NCI-H1105 (cell line): ENCODE measurements around the gene ZNF283.
"Not testable (repeated sequence)": the region's sequence is repeated elsewhere in the genome, so short reads cannot be mapped to it uniquely, and the experiment has no call there.

ENCODE experiments used
- DNase-seq: peaks from one replicate; lab custom pipeline; 2025; lab: John Stamatoyannopoulos, UW

Gene ZNF283

DNA sequence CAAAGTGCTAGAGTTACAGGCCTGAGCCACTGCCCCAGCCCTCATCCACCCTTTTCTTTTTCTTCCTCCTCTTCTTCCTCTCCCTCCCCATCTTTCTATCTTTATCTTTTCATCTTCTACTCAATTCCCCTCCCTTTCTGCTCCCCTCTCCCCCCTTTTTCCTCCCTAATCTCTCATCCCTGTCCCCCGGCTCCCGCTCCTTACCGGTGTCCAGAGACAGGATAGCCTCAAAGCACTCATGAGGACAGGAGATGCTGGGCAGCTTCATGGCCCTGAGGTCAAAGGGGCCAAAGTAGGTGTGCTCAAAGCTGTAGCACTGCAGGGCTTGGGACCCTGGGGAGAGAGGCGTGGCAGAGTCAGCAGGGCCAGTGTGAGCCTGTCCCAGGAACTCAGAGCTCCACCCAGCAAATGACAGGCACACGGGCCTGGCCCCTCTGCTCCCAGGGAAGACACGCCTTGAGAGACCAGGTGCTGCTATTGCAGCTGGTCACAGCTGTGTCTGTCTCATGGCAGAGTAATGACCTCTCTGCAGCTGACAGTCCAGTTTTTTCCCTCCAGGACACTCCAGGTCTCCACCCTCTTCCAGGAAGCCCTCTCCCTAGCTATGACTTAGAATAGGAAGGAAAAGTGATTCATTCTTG, 27.5 kb upstream of the ZNF283 start:
- DNase-seq, result no peak

DNA sequence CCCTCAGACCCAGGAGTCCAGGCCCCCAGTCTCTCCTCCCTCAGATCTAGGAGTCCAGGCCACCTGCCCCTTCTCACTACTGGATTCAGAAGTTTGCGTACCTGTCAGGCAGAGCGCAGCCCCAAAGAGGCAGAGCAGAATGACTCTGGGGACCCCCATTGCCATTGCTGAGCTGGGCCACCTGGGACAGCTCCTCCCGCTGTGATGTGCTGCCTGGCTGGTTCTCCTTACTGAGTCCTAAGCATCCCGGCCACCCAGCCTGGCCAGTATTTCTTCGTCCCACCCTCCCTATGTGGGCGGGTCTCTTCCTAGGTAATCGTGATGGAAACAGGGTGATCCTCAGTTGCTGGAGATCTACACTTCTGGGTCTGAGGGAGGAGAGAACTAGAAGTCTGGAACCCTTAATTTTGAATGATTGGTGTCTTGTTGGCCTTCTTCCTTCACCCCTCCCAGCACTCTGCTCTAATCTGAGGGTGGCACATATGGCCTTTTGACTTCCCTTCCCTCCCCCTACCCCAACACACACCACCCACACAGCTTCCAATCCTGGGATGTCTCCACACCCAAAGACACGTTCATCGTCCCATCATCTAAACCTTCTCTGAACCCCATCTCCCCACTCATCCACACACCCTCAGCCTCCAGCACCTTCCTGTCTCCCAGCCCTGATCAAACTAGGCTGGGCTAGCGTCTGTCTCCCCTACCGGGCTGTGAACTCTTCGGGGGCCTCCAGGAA, 24.7 kb upstream of the ZNF283 start, which contains the start of gene LYPD5:
TSS of gene LYPD5 (minus strand) at position 232 of the 736 bp plus-strand sequence. CDS start at position 165, 67 bp downstream.
- no peak for DNase-seq

DNA sequence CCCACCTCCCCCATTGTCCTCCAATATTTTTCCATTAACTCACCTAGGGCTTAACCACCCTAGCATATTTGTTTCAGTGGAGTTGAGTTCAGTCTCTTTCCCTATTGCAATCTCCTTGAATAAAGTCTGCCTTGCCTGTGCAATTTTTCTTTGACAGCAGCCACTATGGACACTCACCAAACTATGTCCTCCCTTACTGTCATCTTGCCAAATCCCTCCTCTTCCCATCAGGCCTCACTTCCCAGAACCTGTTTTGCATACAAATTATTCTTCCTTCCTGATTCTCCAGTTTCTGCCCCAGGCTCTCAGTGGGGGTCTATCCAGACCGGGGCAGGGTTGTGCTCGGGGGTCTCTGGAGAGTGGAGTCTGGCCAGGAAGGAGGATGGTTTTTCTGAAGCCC, 22.7 kb upstream of the ZNF283 start:
- DNase-seq, result no peak

DNA sequence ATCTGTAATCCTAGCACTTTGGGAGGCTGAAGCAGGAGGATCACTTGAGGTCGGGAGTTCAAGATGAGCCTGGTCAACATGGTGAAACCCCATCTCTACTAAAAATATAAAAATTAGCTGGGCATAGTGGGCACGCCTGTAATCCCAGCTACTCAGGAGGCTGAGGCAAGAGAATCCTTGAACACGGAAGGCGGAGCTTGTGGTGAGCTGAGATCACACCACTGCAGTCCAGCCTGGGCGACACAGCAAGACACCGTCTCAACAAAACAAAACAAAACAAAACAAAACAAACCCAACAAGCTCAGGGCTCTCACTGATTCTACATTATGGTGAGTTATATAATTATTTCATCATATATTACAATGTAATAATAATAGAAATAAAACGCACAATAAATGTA, 20.7 kb upstream of the ZNF283 start:
- not testable (repeated sequence) for DNase-seq

DNA sequence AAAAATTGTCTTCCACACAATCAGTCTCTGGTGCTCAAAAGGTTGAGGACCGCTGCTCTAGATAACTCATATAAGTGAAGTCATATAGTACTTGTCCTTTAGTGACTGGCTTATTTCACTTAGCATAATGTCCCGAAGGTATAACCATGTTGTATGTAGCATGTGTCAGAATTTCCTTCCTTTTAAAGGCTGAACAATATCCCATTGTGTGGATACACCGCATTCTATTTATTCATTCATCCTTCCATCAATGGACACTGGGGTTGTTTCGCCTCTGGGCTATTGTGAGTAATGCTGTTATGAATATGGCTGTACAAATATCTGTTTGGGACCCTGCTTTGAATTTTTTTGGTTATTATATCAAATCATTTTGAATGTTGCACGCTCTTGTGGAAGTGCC, 20.3 kb upstream of the ZNF283 start:
- DNase-seq, result no peak

DNA sequence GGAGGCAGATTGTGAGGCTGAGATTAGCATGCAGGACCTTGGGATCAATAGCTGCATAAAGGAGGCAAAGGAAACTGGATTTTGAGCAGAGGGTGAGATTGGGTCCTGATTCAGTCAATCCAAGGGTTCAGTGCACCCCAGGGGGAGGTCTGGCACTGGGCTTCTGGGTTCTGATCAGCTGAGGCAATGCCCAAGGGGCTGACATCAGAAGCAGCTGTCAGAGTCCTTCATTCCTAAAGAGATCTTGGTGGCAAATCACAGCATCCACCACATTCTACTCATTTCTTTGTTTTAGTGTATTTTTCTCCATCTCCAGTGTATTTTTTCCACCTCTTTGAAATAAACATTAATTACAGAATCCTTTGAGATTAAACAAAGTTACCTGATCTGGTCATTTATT, 19.5 kb upstream of the ZNF283 start:
- DNase-seq, result no peak

DNA sequence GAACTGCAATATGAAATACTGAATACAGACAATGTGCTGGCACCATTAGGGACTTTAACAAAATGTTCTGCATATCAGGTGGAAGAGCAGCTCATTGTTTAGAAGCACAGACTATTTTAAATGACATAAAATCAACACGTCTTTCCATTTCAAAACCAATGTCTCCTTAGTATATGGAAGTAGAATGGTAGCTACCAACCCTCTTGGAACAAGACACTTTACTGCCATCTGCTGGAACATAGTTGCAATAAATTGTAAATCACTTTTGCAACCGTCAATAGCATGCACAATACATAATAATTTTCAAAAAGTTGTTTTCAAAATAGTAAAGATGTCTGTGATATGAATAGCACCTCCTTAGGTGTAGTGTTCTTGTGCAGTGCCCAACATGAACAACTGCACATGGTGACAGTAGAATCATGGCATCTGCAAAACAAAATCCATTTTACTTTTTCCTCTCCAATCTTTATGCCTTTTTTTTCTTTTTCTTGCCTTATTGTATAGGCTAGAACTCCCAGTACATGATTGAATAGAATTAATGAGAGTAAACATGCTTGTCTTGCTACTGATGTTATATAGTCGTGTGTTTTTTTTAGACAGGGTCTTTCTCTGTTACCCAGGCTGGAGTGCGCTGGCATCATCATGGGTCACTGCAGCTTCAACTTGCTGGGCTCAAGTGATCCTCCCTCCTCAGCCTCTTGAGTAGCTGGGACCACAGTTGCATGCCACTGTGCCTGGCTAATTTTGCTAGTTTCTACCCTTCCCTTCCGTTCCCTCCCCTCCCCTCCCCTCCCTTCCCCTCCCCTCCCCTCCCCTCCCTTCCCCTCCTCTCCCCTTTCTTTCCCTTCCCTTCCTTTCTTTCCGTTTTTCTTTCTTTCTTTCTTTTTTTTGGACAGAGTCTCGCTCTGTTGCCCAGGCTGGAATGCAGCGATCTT, 17.1 kb upstream of the ZNF283 start:
- peak; percentile 53 for DNase-seq

DNA sequence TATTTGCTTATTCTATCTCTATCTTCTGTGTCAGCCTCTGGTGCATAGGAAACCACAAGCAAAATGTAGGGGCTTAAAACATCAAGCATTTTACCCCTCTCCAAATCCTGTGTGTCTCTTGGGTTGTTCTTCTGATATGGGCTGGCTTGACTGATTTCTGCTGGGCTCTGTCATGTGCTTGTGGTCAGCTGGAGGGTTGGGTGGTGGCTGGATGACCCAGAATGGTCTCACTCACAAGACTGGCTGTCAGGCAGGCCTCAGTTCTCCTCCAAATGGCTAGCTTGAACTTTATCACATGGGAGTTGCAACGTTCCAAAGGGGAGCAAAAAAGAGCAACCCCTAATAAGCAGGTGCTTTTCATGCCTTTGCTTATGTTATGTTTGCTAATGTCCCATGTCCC, 15.3 kb upstream of the ZNF283 start:
- DNase-seq, result no peak

DNA sequence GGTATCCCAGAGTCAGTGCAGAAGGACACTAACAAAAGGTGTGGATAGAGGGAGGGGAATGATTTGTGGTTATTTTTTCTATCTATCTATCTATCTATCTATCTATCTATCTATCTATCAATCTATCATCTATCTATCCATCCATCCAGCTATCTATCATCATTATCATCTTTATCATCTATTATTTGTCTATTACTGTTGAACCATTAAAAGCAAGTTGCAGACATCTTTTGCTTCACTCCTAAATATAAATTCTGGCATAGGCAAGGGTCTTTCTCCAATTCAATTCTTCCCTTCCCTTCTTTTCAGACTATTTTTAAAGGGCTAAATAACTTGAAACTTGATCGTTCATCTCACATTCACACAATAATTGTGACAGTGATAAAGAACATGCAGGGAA, 14.9 kb upstream of the ZNF283 start:
- no peak for DNase-seq

DNA sequence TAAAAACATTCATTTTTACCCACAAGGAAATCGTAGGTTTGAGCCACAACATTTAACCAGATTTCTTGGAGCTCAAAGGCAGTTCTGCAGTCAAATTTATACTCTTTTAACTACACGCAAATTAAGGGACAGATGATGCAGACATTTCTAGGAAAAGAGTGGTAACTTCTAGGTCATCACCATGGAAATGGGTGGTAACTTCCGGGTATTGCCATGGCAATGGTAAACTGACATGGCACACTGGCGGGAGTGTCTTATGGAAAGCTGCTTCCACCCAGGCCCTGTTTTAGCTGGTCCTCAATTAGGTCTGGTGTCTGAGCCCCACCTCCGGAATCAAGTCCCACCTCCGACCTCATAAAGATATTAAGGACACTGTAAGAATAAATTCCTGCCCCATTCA, 14.4 kb upstream of the ZNF283 start:
- DNase-seq, result no peak

DNA sequence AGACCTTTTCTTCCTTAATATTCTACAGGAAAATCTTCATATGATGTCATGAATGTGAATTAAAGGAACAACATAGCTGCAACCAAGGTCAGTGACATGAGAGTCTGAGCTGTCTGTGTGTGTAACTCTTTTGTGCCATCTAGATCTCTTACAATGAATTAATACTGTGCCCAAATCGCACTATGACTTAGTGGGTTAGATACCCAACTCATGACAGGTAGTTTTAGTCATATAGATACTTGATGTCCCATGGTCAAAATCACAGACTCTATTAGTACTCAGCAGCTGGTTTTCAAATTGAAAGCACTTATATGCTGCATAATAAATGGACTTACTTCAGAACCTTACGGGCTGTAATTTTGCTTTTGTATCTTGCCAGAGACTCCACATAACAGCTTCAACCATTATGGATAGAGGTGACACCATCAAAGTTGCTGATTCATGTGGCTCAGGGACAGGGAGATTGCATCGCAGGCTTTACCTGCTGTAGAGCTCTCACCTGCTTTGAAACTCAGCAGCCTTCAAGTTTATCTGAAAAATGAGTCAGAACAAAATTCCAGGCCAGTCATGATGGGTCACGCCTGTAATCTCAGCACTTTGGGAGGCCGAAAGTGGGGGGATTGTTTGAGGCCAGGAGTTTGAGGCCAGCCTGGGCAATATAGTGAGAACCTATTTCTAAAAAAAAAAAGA, 12.3 kb upstream of the ZNF283 start:
- DNase-seq, result no peak

DNA sequence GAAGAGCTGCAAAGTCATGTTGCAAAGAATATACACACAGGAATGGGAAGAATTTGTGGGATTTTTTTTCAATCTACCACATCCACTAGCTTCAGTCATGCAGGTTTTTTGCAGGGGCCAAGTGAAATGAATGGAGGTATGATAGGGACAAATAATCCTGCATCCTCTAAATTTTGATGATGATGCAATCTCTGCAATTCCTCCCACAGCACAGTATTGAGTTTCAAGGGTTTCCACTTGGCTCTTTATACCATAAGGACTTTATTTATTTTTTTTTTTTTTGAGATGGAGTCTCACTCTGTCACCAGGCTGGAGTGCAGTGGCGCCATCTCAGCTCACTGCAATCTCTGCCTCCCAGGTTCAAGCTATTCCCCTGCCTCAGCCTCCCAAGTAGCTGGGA, 9.7 kb upstream of the ZNF283 start:
- not testable (repeated sequence) for DNase-seq

DNA sequence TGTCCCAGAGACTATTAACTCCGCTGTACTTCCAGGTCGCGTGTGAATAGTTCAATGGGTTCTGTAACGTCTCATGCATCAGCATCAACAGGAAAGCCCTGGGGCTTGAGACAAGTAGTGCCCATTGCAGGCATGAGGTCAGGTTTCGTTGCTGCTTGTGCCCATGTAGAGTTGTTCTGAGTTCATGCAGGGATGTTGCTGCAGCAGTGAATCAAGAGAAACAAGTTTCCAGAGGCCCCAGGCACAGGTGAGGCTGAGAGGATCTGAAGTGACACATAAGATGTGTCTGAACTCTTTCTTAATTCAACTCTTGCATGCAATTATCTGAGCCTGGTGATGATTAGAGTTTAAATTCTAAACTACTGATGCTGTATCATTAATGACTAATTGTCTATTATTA, 8.6 kb upstream of the ZNF283 start:
- no peak for DNase-seq

DNA sequence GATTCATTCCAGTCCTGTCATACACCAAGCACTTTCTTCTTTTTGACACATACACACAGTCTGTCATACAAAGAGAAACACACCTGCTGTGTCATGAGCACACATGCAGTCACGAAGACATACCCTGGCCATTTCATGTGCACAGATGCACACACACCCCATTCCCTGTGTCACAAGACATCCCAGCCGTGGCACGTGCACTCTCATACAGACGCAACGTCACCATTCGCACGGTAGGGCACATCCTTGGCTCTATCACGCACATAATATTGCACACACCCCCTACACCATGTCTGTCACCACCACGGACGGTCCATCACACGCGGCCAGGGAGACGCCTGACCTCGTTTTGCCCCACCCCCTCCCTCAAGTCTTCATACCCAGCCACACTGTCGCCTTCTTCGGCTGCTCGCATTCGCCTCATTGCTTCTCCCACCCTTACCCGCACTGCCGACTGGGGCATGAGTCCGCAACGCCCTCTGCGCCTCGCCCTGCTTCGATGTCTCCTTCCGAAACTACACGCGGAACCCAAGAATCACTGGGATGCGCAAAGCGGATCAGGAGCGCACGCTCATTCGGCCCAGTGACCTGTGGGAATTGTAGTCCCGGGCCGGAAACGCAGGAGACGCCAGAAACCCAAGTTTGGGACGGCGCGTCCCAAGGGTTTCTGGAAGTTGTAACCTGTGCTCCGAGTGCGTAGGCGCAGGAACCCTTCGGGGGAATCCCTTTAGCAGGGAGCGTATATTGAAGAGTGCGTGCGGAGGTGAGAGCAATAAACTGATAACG, 6.8 kb upstream of the ZNF283 start:
- no peak for DNase-seq

DNA sequence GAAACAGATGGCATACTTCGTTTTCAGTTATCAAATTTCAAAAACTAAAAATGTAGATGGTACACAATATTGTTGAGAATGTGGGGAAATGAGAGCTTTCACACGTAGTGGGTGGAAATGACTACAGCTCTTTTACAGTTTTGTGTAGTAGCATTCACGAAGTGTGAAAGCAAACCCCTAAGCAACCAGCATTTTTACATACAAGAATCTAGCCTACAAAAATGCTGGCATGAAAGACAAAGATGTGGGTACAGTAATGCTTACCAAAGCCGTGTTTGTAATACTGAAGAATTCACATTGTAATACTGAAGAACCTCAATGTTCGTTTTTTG, 6.3 kb upstream of the ZNF283 start:
- no peak for DNase-seq

DNA sequence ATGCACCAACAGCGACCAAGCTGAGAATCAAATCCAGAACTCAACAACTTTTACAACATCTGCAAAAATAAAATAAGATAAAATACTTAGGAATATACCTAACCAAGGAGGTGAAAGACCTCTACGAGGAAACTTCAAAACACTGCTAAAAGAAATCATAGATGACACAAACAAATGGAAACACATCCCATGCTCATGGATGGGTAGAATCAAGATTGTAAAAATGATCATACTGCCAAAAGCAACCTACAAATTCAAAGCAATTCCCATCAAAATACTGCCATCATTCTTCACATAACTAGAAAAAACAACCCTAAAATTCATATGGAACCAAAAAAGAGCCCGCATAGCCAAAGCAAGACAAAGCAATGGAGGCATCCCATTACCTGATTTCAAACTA, 3.3 kb upstream of the ZNF283 start:
- DNase-seq, result not testable (repeated sequence)

DNA sequence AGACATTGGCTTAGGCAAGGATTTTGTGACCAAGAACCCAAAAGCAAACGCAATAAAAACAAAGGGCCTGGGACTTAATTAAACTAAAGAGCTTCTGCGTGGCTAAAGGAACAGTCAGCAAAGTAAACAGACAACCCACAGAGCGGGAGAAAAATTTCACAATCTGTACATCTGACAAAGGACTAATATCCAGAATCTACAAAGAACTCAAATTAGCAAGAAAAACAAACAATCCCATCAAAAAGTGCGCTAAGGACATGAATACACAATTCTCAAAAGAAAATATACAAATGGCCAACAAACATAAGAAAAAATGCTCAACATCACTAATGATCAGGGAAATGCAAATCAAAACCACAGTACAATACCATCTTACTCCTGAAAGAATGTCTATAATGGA, 2.5 kb upstream of the ZNF283 start:
- DNase-seq, result not testable (repeated sequence)

DNA sequence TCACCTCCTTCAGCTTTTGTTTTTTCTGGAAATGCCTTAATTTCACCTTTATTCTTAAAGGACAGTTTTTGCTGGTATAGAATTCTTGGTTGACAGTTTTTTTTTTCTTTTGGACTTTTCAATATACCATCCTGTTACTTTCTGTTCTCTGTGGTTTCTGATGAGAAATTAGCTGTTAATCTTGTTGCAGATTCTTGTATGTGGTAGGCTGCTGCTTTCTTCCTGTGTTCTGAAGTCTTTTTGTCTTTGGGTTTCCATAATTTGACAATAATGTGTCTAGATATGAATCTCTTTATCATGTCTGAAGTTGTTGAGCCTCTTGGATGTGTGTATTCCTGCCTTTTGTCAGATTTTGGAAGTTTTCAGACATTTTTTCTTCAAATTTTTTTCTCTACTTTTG, 12.0 kb downstream of the ZNF283 start:
- no peak for DNase-seq

DNA sequence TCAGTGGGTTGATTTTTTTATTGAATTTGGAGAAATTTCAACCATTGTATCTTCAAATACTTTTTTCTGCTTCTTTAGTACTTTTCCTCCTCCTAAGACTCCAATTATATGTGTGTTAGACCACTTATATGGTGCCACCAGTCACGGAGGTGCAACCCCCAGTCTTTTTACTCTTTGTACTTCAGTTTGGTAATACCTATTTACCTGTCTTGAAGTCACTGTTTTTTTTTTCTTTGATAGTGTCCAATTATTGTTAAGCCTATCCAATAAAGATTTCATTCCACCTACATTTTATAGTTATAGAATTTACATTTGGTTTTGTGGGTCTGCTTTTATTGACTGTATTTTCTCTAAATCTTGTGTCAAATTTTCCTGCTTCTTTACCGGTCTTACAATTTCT, 14.9 kb downstream of the ZNF283 start:
- DNase-seq, result no peak

DNA sequence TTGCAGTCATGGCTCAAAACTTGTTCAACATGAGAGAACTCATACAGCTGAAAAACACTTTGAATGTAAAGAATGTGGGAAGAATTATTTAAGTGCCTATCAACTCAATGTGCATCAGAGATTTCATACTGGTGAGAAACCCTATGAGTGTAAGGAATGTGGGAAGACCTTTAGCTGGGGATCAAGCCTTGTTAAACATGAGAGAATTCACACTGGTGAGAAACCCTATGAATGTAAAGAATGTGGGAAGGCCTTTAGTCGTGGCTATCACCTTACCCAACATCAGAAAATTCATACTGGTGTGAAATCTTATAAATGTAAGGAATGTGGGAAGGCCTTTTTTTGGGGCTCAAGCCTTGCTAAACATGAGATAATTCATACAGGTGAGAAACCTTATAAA, 20.1 kb downstream of the ZNF283 start:
- DNase-seq, result no peak

DNA sequence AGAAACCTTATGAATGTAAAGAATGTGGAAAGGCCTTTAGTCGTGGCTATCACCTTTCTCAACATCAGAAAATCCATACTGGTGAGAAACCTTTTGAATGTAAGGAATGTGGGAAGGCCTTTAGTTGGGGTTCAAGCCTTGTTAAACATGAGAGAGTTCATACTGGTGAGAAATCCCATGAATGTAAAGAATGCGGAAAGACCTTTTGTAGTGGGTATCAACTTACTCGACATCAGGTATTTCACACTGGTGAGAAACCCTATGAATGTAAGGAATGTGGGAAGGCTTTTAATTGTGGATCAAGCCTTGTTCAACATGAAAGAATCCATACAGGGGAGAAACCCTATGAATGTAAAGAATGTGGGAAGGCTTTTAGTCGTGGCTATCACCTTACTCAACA, 20.8 kb downstream of the ZNF283 start:
- DNase-seq, result no peak
